ENCODE data around the gene IL25.
"Not testable (repeated sequence)": the region's sequence is repeated elsewhere in the genome, so short reads cannot be mapped to it uniquely, and the experiment has no call there.

The IL25 gene

GRCh38 chr14:23372509-23372908 is at the start of gene IL25:
Gene IL25, plus strand, starts transcription at chr14:23372809.
- no peak for FAIRE-seq

- FAIRE-seq, result no peak
These were observed 48.7 kb upstream of the IL25 start for GRCh38 chr14:23323838-23324454.

- no peak for FAIRE-seq
These were observed 48.2 kb upstream of the IL25 start for GRCh38 chr14:23324455-23324846.

GRCh38 chr14:23324993-23325392 is 47.6 kb upstream of the IL25 start:
- no peak for FAIRE-seq

- not testable (repeated sequence) for FAIRE-seq
These were observed 46.9 kb upstream of the IL25 start for GRCh38 chr14:23325746-23326145.

- no peak for FAIRE-seq
These were observed 45.9 kb upstream of the IL25 start for GRCh38 chr14:23326491-23327332.

GRCh38 chr14:23327947-23328744 is 44.5 kb upstream of the IL25 start:
- FAIRE-seq, result no peak

- FAIRE-seq, result no peak
These were observed 37.0 kb upstream of the IL25 start for GRCh38 chr14:23335623-23336022.

- no peak for FAIRE-seq
These were observed 32.9 kb upstream of the IL25 start for GRCh38 chr14:23339506-23340268.

- FAIRE-seq, result no peak
These were observed 28.1 kb upstream of the IL25 start for GRCh38 chr14:23344481-23344880.

GRCh38 chr14:23345987-23346692 is 26.5 kb upstream of the IL25 start:
- no peak for FAIRE-seq

GRCh38 chr14:23346693-23347405 is 25.8 kb upstream of the IL25 start:
- no peak for FAIRE-seq

GRCh38 chr14:23347406-23348296 is 25.0 kb upstream of the IL25 start:
- FAIRE-seq, result no peak

- FAIRE-seq, result no peak
These were observed 24.3 kb upstream of the IL25 start for GRCh38 chr14:23348297-23348655.

- FAIRE-seq, result no peak
These were observed 23.3 kb upstream of the IL25 start for GRCh38 chr14:23349156-23349845.

- no peak for FAIRE-seq
These were observed 20.7 kb upstream of the IL25 start for GRCh38 chr14:23351681-23352505.

GRCh38 chr14:23352506-23353432 is 19.8 kb upstream of the IL25 start, which contains the start of gene SLC22A17:
Gene SLC22A17, minus strand, starts transcription at chr14:23352887.
- FAIRE-seq, result no peak

GRCh38 chr14:23353433-23353780 is 19.2 kb upstream of the IL25 start:
- no peak for FAIRE-seq

Data from colon (tissue), 2 donors.